GM13977 (cell line): ENCODE measurements around the gene PRR18.

ENCODE experiments used
- DNase-seq: peaks from one replicate; pipeline ENCODE4 v3.0.0; 2012; ENCODE audit warnings: low spot score
- in situ Hi-C: fragments of 300-500 bp; cut with MboI; formaldehyde crosslinking; loops from one replicate; pipeline ENCODE4 v1.12.0; 2022; ENCODE audit warnings: low sequenced_read_pairs, low pct_unique_long_range_greater_than_20kb, mixed read lengths, inconsistent platforms; ENCODE audit not compliant: unreplicated experiment
- TF ChIP-seq, protein P1 (sequence below): IDR thresholded peaks from 2 replicates; pipeline ENCODE4 v1.5.1; 2012; ENCODE audit warnings: mild to moderate bottlenecking, control low read depth; ENCODE audit not compliant: insufficient read depth; ENCODE audit errors: extremely low read depth, missing control alignments

PRR18 gene

GRCh38 chr6:166318649-166319600, 10.7 kb upstream of the PRR18 start:
- in situ Hi-C loops = no loop called here
- TF ChIP-seq, protein P1, sequence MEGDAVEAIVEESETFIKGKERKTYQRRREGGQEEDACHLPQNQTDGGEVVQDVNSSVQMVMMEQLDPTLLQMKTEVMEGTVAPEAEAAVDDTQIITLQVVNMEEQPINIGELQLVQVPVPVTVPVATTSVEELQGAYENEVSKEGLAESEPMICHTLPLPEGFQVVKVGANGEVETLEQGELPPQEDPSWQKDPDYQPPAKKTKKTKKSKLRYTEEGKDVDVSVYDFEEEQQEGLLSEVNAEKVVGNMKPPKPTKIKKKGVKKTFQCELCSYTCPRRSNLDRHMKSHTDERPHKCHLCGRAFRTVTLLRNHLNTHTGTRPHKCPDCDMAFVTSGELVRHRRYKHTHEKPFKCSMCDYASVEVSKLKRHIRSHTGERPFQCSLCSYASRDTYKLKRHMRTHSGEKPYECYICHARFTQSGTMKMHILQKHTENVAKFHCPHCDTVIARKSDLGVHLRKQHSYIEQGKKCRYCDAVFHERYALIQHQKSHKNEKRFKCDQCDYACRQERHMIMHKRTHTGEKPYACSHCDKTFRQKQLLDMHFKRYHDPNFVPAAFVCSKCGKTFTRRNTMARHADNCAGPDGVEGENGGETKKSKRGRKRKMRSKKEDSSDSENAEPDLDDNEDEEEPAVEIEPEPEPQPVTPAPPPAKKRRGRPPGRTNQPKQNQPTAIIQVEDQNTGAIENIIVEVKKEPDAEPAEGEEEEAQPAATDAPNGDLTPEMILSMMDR = no peak
- DNase-seq = no peak

GRCh38 chr6:166318227-166318626, 10.0 kb upstream of the PRR18 start:
- in situ Hi-C loops = no loop called here
- no peak for DNase-seq
- TF ChIP-seq, protein P1 = no peak

- DNase-seq = no peak
- in situ Hi-C loops = no loop called here
- TF ChIP-seq, protein P1 = no peak
Observed at GRCh38 chr6:166317261-166318212, 9.3 kb upstream of the PRR18 start.

GRCh38 chr6:166315436-166315835, 7.2 kb upstream of the PRR18 start:
- TF ChIP-seq, protein P1 = no peak
- no peak for DNase-seq
- in situ Hi-C loops = no loop called here

GRCh38 chr6:166314454-166314853, 6.3 kb upstream of the PRR18 start:
- DNase-seq = no peak
- TF ChIP-seq, protein P1 = no peak
- in situ Hi-C loops = no loop called here
